K562 (cell line): ENCODE data around the gene REEP6. TPM values are rescaled to one million over a fixed set of nuclear protein-coding genes. Genes with fewer than 3 reads are reported as not detected.

ENCODE experiments used
- ADNP ChIP-seq: fragments of 200-800 bp; sonication (Bioruptor generic); IDR thresholded peaks from 2 replicates; pipeline ENCODE4 v1.6.1; 2016; ENCODE audit warnings: missing genetic modification characterization, missing compliant biosample characterization
- ATF2 ChIP-seq: sonication (generic); formaldehyde crosslinking; IDR thresholded peaks from 2 replicates; pipeline ENCODE4 v1.8.1; 2022; ENCODE audit warnings: missing genetic modification reagents
- BRCA1 ChIP-seq, 2 experiments: fragments of 450-650 bp in 1 of 2; sonication (generic) in 1 of 2; formaldehyde crosslinking in 1 of 2; IDR thresholded peaks; 2 replicates each; pipeline versions ENCODE4 v1.5.0 to v1.6.1; 2017 to 2020; ENCODE audit warnings: mild to moderate bottlenecking in 1 of 2, missing genetic modification reagents in 1 of 2
- CCAR2 ChIP-seq: fragments of 200-400 bp; formaldehyde crosslinking; IDR thresholded peaks from 2 replicates; pipeline ENCODE4 v1.6.1; 2017; ENCODE audit warnings: mild to moderate bottlenecking, low read depth, low read length
- CXXC5 ChIP-seq: fragments of 250-450 bp; sonication (Bioruptor Pico); IDR thresholded peaks from 2 replicates; pipeline ENCODE4 v1.8.0; 2022; ENCODE audit warnings: inconsistent platforms, mild to moderate bottlenecking, moderate library complexity
- ERF ChIP-seq: fragments of 450-650 bp; formaldehyde crosslinking; IDR thresholded peaks from 2 replicates; pipeline ENCODE4 v1.4.0; 2020; ENCODE audit warnings: mild to moderate bottlenecking, mixed read lengths
- ESRRB ChIP-seq: fragments of 250-450 bp; sonication (Bioruptor Pico); IDR thresholded peaks from 2 replicates; pipeline ENCODE4 v1.5.0; 2020; ENCODE audit warnings: mild to moderate bottlenecking, moderate library complexity, borderline replicate concordance
- HDAC6 ChIP-seq: IDR thresholded peaks from 2 replicates; pipeline ENCODE4 v1.6.1; 2012; ENCODE audit warnings: low read depth, mild to moderate bottlenecking, control low read depth, inconsistent platforms, low read length, moderate library complexity
- HNRNPK ChIP-seq: fragments of 200-400 bp; formaldehyde crosslinking; IDR thresholded peaks from one replicate; pipeline ENCODE4 v1.6.1; 2018; ENCODE audit warnings: mild to moderate bottlenecking, low read depth, low read length; ENCODE audit not compliant: poor library complexity, severe bottlenecking
- IRF2 ChIP-seq: sonication (generic); formaldehyde crosslinking; IDR thresholded peaks from 2 replicates; pipeline ENCODE4 v1.8.1; 2022; ENCODE audit warnings: mild to moderate bottlenecking, missing genetic modification reagents
- JUNB ChIP-seq: fragments of 450-650 bp; formaldehyde crosslinking; conservative IDR thresholded peaks from 2 replicates; pipeline ENCODE4 v1.4.0; 2020; ENCODE audit warnings: mild to moderate bottlenecking
- LCOR ChIP-seq: sonication (generic); formaldehyde crosslinking; IDR thresholded peaks from 2 replicates; pipeline ENCODE4 v1.8.0; 2022; ENCODE audit warnings: mild to moderate bottlenecking, missing genetic modification reagents
- SAFB ChIP-seq: fragments of 200-400 bp; formaldehyde crosslinking; IDR thresholded peaks from 2 replicates; pipeline ENCODE4 v1.6.1; 2017; ENCODE audit warnings: low read depth, low read length, borderline replicate concordance
- SPI1 ChIP-seq: IDR thresholded peaks from 2 replicates; pipeline ENCODE4 v1.6.1; 2011; ENCODE audit warnings: low read depth, low read length, control low read depth, borderline replicate concordance
- STAT5A ChIP-seq: IDR thresholded peaks from 2 replicates; pipeline ENCODE4 v1.6.1; 2012; ENCODE audit warnings: low read length, inconsistent platforms, borderline replicate concordance
- U2AF1 ChIP-seq: fragments of 200-400 bp; formaldehyde crosslinking; optimal IDR thresholded peaks from 2 replicates; pipeline ENCODE3; 2017; ENCODE audit warnings: mild to moderate bottlenecking, low read depth, low read length, moderate library complexity
- ZFP1 ChIP-seq: fragments of 450-650 bp; formaldehyde crosslinking; IDR thresholded peaks from 2 replicates; pipeline ENCODE4 v1.4.0; 2020; ENCODE audit warnings: mild to moderate bottlenecking, mixed read lengths
- ZNF239 ChIP-seq: fragments of 250-450 bp; sonication (Bioruptor Pico); IDR thresholded peaks from 2 replicates; pipeline ENCODE4 v1.4.0; 2020; ENCODE audit warnings: mild to moderate bottlenecking
- ZNF311 ChIP-seq: fragments of 250-450 bp; sonication (Bioruptor Pico); IDR thresholded peaks from 2 replicates; pipeline ENCODE4 v1.4.0; 2020; ENCODE audit warnings: mild to moderate bottlenecking, moderate library complexity
- ZNF41 ChIP-seq: fragments of 250-450 bp; sonication (Bioruptor Pico); conservative IDR thresholded peaks from 2 replicates; pipeline ENCODE4 v1.4.0; 2020; ENCODE audit warnings: mild to moderate bottlenecking
- ZNF778 ChIP-seq: fragments of 450-650 bp; formaldehyde crosslinking; IDR thresholded peaks from 2 replicates; pipeline ENCODE4 v1.4.0; 2020; ENCODE audit warnings: mild to moderate bottlenecking, moderate library complexity
- ZSCAN32 ChIP-seq: fragments of 450-650 bp; formaldehyde crosslinking; IDR thresholded peaks from 2 replicates; pipeline ENCODE4 v1.4.0; 2020; ENCODE audit warnings: mild to moderate bottlenecking, moderate library complexity
- polyA plus RNA-seq, 8 experiments: library from polyadenylated mRNA; depleted of rRNA in 4 of 8; stranded (reverse) in 5 of 8; unstranded in 3 of 8; fragments of >200 nt; fragmentation: Nextera tagmentation in 2 of 8; fragmentation: Illumina TruSeq in 1 of 8; extraction: Ambion mirVana in 2 of 8; extraction: Trizol in 1 of 8; gene quantifications; 2 replicates each; pipeline versions ENCODE4 v1.2.1 to v1.2.3, GENCODE V29; 2011 to 2014; ENCODE audit warnings: inconsistent platforms in 1 of 8, missing spikeins in 1 of 8
- total RNA-seq, 7 experiments: library from RNA; depleted of rRNA in 6 of 7; stranded (reverse); fragments of >200 nt in 6 of 7; fragmentation: Illumina TruSeq in 2 of 7; extraction: Trizol in 2 of 7; gene quantifications; 2 replicates each; pipeline versions ENCODE4 v1.2.1 to v1.2.3, GENCODE V29; 2011 to 2021; ENCODE audit warnings: low replicate concordance in 1 of 7
- TF ChIP-seq, protein P1 (sequence below): fragments of 450-650 bp; formaldehyde crosslinking; IDR thresholded peaks from 2 replicates; pipeline ENCODE4 v1.4.0; 2022; ENCODE audit warnings: mild to moderate bottlenecking, moderate library complexity
- TF ChIP-seq, protein P2 (sequence below): fragments of 450-650 bp; formaldehyde crosslinking; IDR thresholded peaks from 2 replicates; pipeline ENCODE4 v1.4.0; 2022; ENCODE audit warnings: missing genetic modification characterization
- TF ChIP-seq, protein P3 (sequence below): fragments of 250-450 bp; sonication (Bioruptor Pico); IDR thresholded peaks from 2 replicates; pipeline ENCODE4 v1.8.0; 2022; ENCODE audit warnings: moderate library complexity, mild to moderate bottlenecking, inconsistent platforms

Gene REEP6
- total and polyA plus RNA-seq, 9 of the 15 experiments (the other 6 are each of a cell fraction or from before 2014, with no cell fraction given), result 1.2 to 64.2 (median 12.7) TPM

GRCh38 chr19:1455336-1456120 is 35.5 kb upstream of the REEP6 start (continued):
- TF ChIP-seq SPI1 (peak; percentile 90), CXXC5 (CRISPR knock-in tag) (0 out of 2 replicates have a peak, but pooled peaks have one; percentile 24), ESRRB (CRISPR knock-in tag) (no peak), ZNF239 (CRISPR knock-in tag) (no peak), CCAR2 (no peak), SAFB (0 out of 2 replicates have a peak, but pooled peaks have one; percentile 51), BRCA1 (IDR thresholded peaks at IDR 0.05) (no peak), BRCA1 (CRISPR knock-in tag; IDR thresholded peaks at IDR 0.05) (no peak), JUNB (no peak), ZNF41 (no peak), ATF2 (CRISPR knock-in tag) (no peak), ERF (CRISPR knock-in tag) (no peak), IRF2 (CRISPR knock-in tag) (no peak), ZNF778 (CRISPR knock-in tag) (no peak), ZFP1 (CRISPR knock-in tag) (no peak), U2AF1 (no peak), HDAC6 (no peak), LCOR (CRISPR knock-in tag) (no peak), STAT5A (no peak), ZNF311 (no peak), HNRNPK (no peak), ZSCAN32 (CRISPR knock-in tag) (no peak), ADNP (tag) (no peak)
- TF ChIP-seq, protein P1, sequence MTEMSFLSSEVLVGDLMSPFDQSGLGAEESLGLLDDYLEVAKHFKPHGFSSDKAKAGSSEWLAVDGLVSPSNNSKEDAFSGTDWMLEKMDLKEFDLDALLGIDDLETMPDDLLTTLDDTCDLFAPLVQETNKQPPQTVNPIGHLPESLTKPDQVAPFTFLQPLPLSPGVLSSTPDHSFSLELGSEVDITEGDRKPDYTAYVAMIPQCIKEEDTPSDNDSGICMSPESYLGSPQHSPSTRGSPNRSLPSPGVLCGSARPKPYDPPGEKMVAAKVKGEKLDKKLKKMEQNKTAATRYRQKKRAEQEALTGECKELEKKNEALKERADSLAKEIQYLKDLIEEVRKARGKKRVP (CRISPR knock-in tag), result no peak
- TF ChIP-seq, protein P2, sequence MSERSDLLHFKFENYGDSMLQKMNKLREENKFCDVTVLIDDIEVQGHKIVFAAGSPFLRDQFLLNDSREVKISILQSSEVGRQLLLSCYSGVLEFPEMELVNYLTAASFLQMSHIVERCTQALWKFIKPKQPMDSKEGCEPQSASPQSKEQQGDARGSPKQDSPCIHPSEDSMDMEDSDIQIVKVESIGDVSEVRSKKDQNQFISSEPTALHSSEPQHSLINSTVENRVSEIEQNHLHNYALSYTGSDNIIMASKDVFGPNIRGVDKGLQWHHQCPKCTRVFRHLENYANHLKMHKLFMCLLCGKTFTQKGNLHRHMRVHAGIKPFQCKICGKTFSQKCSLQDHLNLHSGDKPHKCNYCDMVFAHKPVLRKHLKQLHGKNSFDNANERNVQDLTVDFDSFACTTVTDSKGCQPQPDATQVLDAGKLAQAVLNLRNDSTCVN (CRISPR knock-in tag), result peak; percentile 68; the same call in 1 of the 2 replicates
- TF ChIP-seq, protein P3, sequence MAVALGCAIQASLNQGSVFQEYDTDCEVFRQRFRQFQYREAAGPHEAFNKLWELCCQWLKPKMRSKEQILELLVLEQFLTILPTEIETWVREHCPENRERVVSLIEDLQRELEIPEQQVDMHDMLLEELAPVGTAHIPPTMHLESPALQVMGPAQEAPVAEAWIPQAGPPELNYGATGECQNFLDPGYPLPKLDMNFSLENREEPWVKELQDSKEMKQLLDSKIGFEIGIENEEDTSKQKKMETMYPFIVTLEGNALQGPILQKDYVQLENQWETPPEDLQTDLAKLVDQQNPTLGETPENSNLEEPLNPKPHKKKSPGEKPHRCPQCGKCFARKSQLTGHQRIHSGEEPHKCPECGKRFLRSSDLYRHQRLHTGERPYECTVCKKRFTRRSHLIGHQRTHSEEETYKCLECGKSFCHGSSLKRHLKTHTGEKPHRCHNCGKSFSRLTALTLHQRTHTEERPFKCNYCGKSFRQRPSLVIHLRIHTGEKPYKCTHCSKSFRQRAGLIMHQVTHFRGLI, result no peak
